OCI-LY7 (cell line): ENCODE measurements around the gene CYP2R1. TPM values are rescaled to one million over a fixed set of nuclear protein-coding genes. Genes with fewer than 3 reads are reported as not detected.

Source experiments
- BruUV-seq: library from RNA; stranded (reverse); fragments of 400-500 nt; replicated peaks from 2 replicates; lab custom pipeline; 2021; lab: Mats Ljungman, UMichigan
- CTCF ChIA-PET: fragments of 300-600 bp; sonication (Branson Sonifier 250); formaldehyde crosslinking; loops from one replicate; lab custom pipeline; 2022; ENCODE audit warnings: antibody characterized with exemption; ENCODE audit not compliant: unreplicated experiment; lab: Charles Lee
- POLR2A ChIA-PET: fragments of 300-600 bp; sonication (Branson Sonifier 250); formaldehyde crosslinking; loops from one replicate; lab custom pipeline; 2022; ENCODE audit warnings: antibody characterized with exemption; lab: Charles Lee
- DNase-seq: peaks from one replicate; pipeline ENCODE4 v3.0.0-alpha.2; 2015; ENCODE audit warnings: low spot score
- H2AFZ ChIP-seq: fragments of 200-600 bp; sonication (generic), shearing (Covaris generic); 2 replicates; pipeline ENCODE4 v1.6.1; 2014; ENCODE audit warnings: mild to moderate bottlenecking, antibody characterized with exemption, low read length, moderate library complexity
- H3K27ac ChIP-seq: fragments of 200-600 bp; sonication (generic); 2 replicates; pipeline ENCODE4 v1.5.1; 2014; ENCODE audit warnings: mixed run types, low read depth, mild to moderate bottlenecking, moderate library complexity, low read length, inconsistent platforms; ENCODE audit not compliant: poor library complexity, severe bottlenecking
- H3K36me3 ChIP-seq: fragments of 200-600 bp; sonication (generic); 2 replicates; pipeline ENCODE4 v1.6.1; 2014; ENCODE audit warnings: mild to moderate bottlenecking, antibody characterized with exemption, low read length, moderate library complexity, mixed read lengths; ENCODE audit not compliant: insufficient read depth
- H3K4me1 ChIP-seq: fragments of 200-600 bp; sonication (generic); 2 replicates; pipeline ENCODE4 v1.5.1; 2014; ENCODE audit warnings: mild to moderate bottlenecking, low read length; ENCODE audit not compliant: insufficient read depth, poor library complexity, severe bottlenecking
- H3K4me2 ChIP-seq: fragments of 200-600 bp; sonication (generic); 2 replicates; pipeline ENCODE4 v1.6.1; 2014; ENCODE audit warnings: mild to moderate bottlenecking, low read length
- H3K4me3 ChIP-seq: fragments of 200-600 bp; sonication (generic); 2 replicates; pipeline ENCODE4 v1.5.1; 2014; ENCODE audit warnings: mild to moderate bottlenecking, low read depth, low read length; ENCODE audit not compliant: poor library complexity, severe bottlenecking
- H3K79me2 ChIP-seq: fragments of 200-600 bp; sonication (generic); 2 replicates; pipeline ENCODE4 v1.6.1; 2016; ENCODE audit warnings: low read depth, mild to moderate bottlenecking, low read length, moderate library complexity, mixed read lengths; ENCODE audit not compliant: insufficient read depth
- H3K9me2 ChIP-seq: fragments of 200-600 bp; sonication (generic); 2 replicates; pipeline ENCODE4 v1.6.1; 2016; ENCODE audit warnings: mild to moderate bottlenecking, low read length, mixed read lengths; ENCODE audit not compliant: insufficient read depth
- H3K9me3 ChIP-seq: fragments of 200-600 bp; sonication (generic); 2 replicates; pipeline ENCODE4 v1.6.1; 2014; ENCODE audit warnings: mild to moderate bottlenecking, mixed run types, low read length, mixed read lengths
- H4K20me1 ChIP-seq: fragments of 200-600 bp; sonication (generic); 2 replicates; pipeline ENCODE4 v1.6.1; 2014; ENCODE audit warnings: mild to moderate bottlenecking, antibody characterized with exemption, low read length, moderate library complexity, mixed read lengths; ENCODE audit not compliant: insufficient read depth
- CTCF ChIP-seq: fragments of 200-600 bp; sonication (generic); conservative IDR thresholded peaks from 2 replicates; pipeline ENCODE4 v1.5.1; 2014; ENCODE audit warnings: mild to moderate bottlenecking, antibody characterized with exemption, low read length, moderate library complexity, mixed read lengths
- EZH2phosphoT487 ChIP-seq: fragments of 200-600 bp; sonication (generic); IDR thresholded peaks from 2 replicates; pipeline ENCODE4 v1.6.1; 2018; ENCODE audit warnings: low read depth, borderline replicate concordance, mild to moderate bottlenecking, mixed run types, antibody characterized with exemption, low read length, moderate library complexity, mixed read lengths
- intact Hi-C: fragments of 100-400 bp; cut with micrococcal nuclease; formaldehyde crosslinking; loops from one replicate; pipeline ENCODE4 v1.10.0; 2022; ENCODE audit not compliant: unreplicated experiment
- total RNA-seq, 2 experiments: library from RNA; depleted of rRNA in 1 of 2; stranded (reverse); fragments of >200 nt in 1 of 2; shearing (Covaris generic) in 1 of 2; gene quantifications; 2 replicates each; pipeline ENCODE4 v1.2.3, GENCODE V29; 2014 to 2022

Gene CYP2R1
- total RNA-seq, 2 experiments from 2014 or later = 24.8 to 38.0 TPM

DNA sequence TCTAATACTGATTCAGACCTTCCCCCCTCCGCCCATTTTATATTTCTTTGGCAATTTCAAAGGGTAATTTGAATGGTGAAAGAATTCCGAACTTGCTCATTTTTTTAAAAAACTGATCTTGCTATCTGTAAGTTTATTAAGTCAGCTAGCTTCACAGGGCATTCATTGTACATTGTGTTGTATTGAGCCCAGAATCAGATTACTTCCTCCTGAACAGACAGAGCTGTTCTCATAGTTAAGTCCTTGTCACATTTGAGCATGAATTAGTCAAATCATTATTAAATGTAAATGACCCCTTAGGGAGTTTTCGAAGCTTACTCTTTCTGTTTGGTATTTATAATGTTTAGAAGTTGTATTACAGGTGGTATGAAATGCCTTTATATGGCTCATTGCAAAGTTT is 34.4 kb downstream of the CYP2R1 start:
- H3K9me2 ChIP-seq = no peaks in the 10 kb centered on the region
- DNase-seq = no peak
- CTCF ChIA-PET = interaction anchor here (0.8 kb wide), 1 partner anchor 256 kb away, joined by 3 read pairs; no protein-coding TSS in a partner anchor

GRCh38 chr11:14855890-14856289 is 36.1 kb downstream of the CYP2R1 start:
- no peaks in the 10 kb centered on the region for H3K9me2 ChIP-seq
- ChIA-PET POLR2A (interaction anchor here (0.7 kb wide), 1 partner anchor 20 kb away, joined by 5 read pairs; no protein-coding TSS in a partner anchor), CTCF (no interaction called here)
- DNase-seq = no peak
- no peak overlapping the region for H3K4me2 ChIP-seq
- no peak overlapping the region for H2AFZ ChIP-seq
- intact Hi-C loops = no loop called here
- no peak overlapping the region for H3K4me3 ChIP-seq
- TF ChIP-seq CTCF = no peak
- no peak for TF ChIP-seq EZH2phosphoT487
- no peak overlapping the region for H3K27ac ChIP-seq
- H4K20me1 ChIP-seq = no peaks in the 10 kb centered on the region
- no TSS peak for BruUV-seq
- H3K9me3 ChIP-seq = no peaks in the 10 kb centered on the region
- H3K4me1 ChIP-seq = no peaks in the 10 kb centered on the region
- H3K36me3 ChIP-seq = no peaks in the 10 kb centered on the region
- no peaks in the 10 kb centered on the region for H3K79me2 ChIP-seq

More for the DNA sequence above, 34.4 kb downstream of the CYP2R1 start:
- TF ChIP-seq EZH2phosphoT487 (no peak), CTCF (no peak)
- no peaks in the 10 kb centered on the region for H4K20me1 ChIP-seq
- BruUV-seq = no TSS peak
- no peak overlapping the region for H3K27ac ChIP-seq
- H3K4me3 ChIP-seq = no peak overlapping the region
- no peak overlapping the region for H3K4me2 ChIP-seq
- H2AFZ ChIP-seq = no peak overlapping the region
- no peaks in the 10 kb centered on the region for H3K36me3 ChIP-seq
- POLR2A ChIA-PET = interaction anchor here (0.6 to 1.2 kb wide), 3 partner anchors 20 to 1445 kb away, joined by 3 to 6 read pairs (median 3); no protein-coding TSS in a partner anchor
- H3K79me2 ChIP-seq = no peaks in the 10 kb centered on the region
- H3K9me3 ChIP-seq = no peaks in the 10 kb centered on the region
- no peaks in the 10 kb centered on the region for H3K4me1 ChIP-seq
- intact Hi-C loops = no loop called here

- no peaks in the 10 kb centered on the region for H3K9me3 ChIP-seq
- no TSS peak for BruUV-seq
- no peak overlapping the region for H3K27ac ChIP-seq
- TF ChIP-seq EZH2phosphoT487 = no peak
- TF ChIP-seq CTCF = no peak
- H3K4me2 ChIP-seq = no peak overlapping the region
- no peaks in the 10 kb centered on the region for H4K20me1 ChIP-seq
- CTCF ChIA-PET = no interaction called here
- H3K79me2 ChIP-seq = no peaks in the 10 kb centered on the region
- no peaks in the 10 kb centered on the region for H3K4me1 ChIP-seq
- no peak overlapping the region for H3K4me3 ChIP-seq
- no peak for DNase-seq
- no peaks in the 10 kb centered on the region for H3K9me2 ChIP-seq
- H2AFZ ChIP-seq = no peak overlapping the region
- intact Hi-C loops = no loop called here
- no peaks in the 10 kb centered on the region for H3K36me3 ChIP-seq
- POLR2A ChIA-PET = no interaction called here
Observed at GRCh38 chr11:14854057-14854456, 38.0 kb downstream of the CYP2R1 start.
